Natural killer cell (primary cell): ENCODE measurements around the gene PCSK5. TPM values are rescaled to one million over a fixed set of nuclear protein-coding genes. Genes with fewer than 3 reads are reported as not detected.
A peak's percentile ranks its signal among the peaks of the same experiment; 100 is the strongest.

Source experiments
- ATAC-seq, 3 donors: fragments of 150-1000 bp in 2 of 3; fragments of 200-7000 bp in 1 of 3; cut with Tn5 transposase; 1 replicate in 1 of 3; 2 replicates in 2 of 3; pipeline ENCODE4 v1.10.0; 2021; ENCODE audit warnings: mild to moderate bottlenecking in 2 of 3, moderate library complexity in 2 of 3
- DNase-seq, 2 donors: peaks; one replicate each; pipeline versions ENCODE4 v3.0.0 to v3.0.0-alpha.2; 2013 to 2021; ENCODE audit warnings: mixed read lengths in 1 of 2
- H3K27ac ChIP-seq: one replicate; pipeline ENCODE4 v1.5.1; 2013; ENCODE audit warnings: mild to moderate bottlenecking, low read length
- H3K27me3 ChIP-seq: one replicate; pipeline ENCODE4 v1.6.1; 2013; ENCODE audit warnings: low read length; ENCODE audit not compliant: control insufficient read depth, insufficient read depth
- H3K36me3 ChIP-seq: one replicate; pipeline ENCODE4 v1.6.1; 2013; ENCODE audit warnings: low read length; ENCODE audit not compliant: control insufficient read depth, insufficient read depth
- H3K4me1 ChIP-seq: one replicate; pipeline ENCODE4 v1.6.1; 2013; ENCODE audit warnings: low read length; ENCODE audit not compliant: control insufficient read depth, insufficient read depth
- H3K4me3 ChIP-seq: one replicate; pipeline ENCODE4 v1.5.1; 2013; ENCODE audit warnings: low read length
- H3K9me3 ChIP-seq: one replicate; pipeline ENCODE4 v1.6.1; 2013; ENCODE audit warnings: low read length; ENCODE audit not compliant: control insufficient read depth, insufficient read depth
- H3K27ac Mint-ChIP-seq, 2 donors: one replicate each; pipeline ENCODE4 v1.8.0; 2022; ENCODE audit warnings: mild to moderate bottlenecking in 2 of 2, mixed read lengths in 2 of 2, moderate library complexity in 1 of 2
- H3K27me3 Mint-ChIP-seq, 2 donors: one replicate each; pipeline ENCODE4 v1.8.0; 2022; ENCODE audit warnings: low read depth in 2 of 2, mixed read lengths in 2 of 2
- H3K36me3 Mint-ChIP-seq: one replicate; pipeline ENCODE4 v1.8.0; 2022; ENCODE audit warnings: mixed read lengths
- H3K4me1 Mint-ChIP-seq, 2 donors: one replicate each; pipeline ENCODE4 v1.8.0; 2022; ENCODE audit warnings: mixed read lengths in 2 of 2
- H3K4me3 Mint-ChIP-seq: one replicate; pipeline ENCODE4 v1.8.0; 2022; ENCODE audit warnings: mild to moderate bottlenecking, moderate library complexity, mixed read lengths
- H3K9me3 Mint-ChIP-seq, 2 donors: one replicate each; pipeline ENCODE4 v1.8.0; 2022; ENCODE audit warnings: mixed read lengths in 2 of 2
- WGBS: methylation state at CpG from one replicate; pipeline ENCODE4 v1.1.7; 2013; ENCODE audit warnings: missing lambda C conversion rate; ENCODE audit not compliant: insufficient coverage; 5-methylcytosine and 5-hydroxymethylcytosine counted together
- intact Hi-C: fragments of 100-400 bp; cut with micrococcal nuclease; formaldehyde crosslinking; loops from one replicate; pipeline ENCODE4 v1.14.2; 2022
- total RNA-seq, 4 donors: library from RNA; stranded (reverse); fragments of 120-200 nt in 1 of 4; gene quantifications; one replicate each; pipeline versions ENCODE4 v1.2.3 to v1.2.4, GENCODE V29; 2013 to 2022
- TF ChIP-seq, protein P1 (sequence below): fragments of 200-600 bp; IDR thresholded peaks from one replicate; pipeline ENCODE4 v1.8.0; 2022; ENCODE audit warnings: antibody characterized with exemption

The PCSK5 gene
- total RNA-seq, 3 donors from 2014 or later (not counting 1 experiment from before 2014, with no cell fraction given): 2.4 to 13.2 (median 5.7) TPM

DNA sequence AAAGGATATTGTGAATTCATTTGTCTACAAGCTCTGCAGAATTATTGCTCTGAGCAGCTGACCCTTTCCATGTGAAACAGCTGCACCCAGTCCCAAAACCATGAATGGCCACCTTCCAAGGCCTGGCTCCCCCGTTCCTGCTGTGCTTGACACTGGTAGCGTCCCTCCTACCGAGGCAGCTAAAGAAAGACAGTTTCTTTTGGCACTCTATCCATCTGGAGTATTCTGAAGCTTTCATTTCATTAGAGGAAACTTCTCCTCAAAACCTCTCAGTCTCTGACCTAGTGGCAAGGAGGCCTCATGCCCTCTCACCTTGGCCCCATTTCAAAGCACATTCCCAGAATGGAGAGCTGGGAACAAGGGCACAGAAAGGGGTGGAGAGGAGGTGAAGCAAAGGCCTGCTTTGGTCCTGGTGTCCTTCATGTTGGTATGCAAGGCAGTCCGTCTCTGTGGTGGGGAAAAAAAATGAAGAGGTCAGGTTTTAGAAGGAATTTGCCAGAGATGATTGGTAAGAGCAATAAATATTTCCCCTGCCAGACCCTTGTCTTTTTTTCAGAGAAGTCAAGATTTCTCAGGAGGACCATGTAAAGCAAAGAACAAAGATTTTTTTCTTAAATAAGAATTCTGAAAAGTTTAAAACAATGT lies 271.7 kb downstream of the PCSK5 start:
- Histone ChIP-seq H3K36me3 (no peaks in the 10 kb centered on the region), H3K27ac (no peak overlapping the region), H3K4me1 (no peaks in the 10 kb centered on the region), H3K4me3 (no peak overlapping the region), H3K9me3 (no peaks in the 10 kb centered on the region), H3K27me3 (no peaks in the 10 kb centered on the region)
- WGBS: 90% methylated on average over 4 of the region's 4 CpGs
- ATAC-seq (no peak), DNase-seq (no peak)
- no peaks in the 10 kb centered on the region for H3K9me3 Mint-ChIP-seq
- intact Hi-C loops: no loop called here
- no peaks in the 10 kb centered on the region for H3K36me3 Mint-ChIP-seq
- H3K27me3 Mint-ChIP-seq: no peaks in the 10 kb centered on the region
- H3K27ac Mint-ChIP-seq: no peak overlapping the region
- H3K4me1 Mint-ChIP-seq: peaks cover 12 to 22% of the 10 kb centered on the region in 2 donors
- TF ChIP-seq, protein P1, sequence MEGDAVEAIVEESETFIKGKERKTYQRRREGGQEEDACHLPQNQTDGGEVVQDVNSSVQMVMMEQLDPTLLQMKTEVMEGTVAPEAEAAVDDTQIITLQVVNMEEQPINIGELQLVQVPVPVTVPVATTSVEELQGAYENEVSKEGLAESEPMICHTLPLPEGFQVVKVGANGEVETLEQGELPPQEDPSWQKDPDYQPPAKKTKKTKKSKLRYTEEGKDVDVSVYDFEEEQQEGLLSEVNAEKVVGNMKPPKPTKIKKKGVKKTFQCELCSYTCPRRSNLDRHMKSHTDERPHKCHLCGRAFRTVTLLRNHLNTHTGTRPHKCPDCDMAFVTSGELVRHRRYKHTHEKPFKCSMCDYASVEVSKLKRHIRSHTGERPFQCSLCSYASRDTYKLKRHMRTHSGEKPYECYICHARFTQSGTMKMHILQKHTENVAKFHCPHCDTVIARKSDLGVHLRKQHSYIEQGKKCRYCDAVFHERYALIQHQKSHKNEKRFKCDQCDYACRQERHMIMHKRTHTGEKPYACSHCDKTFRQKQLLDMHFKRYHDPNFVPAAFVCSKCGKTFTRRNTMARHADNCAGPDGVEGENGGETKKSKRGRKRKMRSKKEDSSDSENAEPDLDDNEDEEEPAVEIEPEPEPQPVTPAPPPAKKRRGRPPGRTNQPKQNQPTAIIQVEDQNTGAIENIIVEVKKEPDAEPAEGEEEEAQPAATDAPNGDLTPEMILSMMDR: no peak
- H3K4me3 Mint-ChIP-seq: no peak overlapping the region

DNA sequence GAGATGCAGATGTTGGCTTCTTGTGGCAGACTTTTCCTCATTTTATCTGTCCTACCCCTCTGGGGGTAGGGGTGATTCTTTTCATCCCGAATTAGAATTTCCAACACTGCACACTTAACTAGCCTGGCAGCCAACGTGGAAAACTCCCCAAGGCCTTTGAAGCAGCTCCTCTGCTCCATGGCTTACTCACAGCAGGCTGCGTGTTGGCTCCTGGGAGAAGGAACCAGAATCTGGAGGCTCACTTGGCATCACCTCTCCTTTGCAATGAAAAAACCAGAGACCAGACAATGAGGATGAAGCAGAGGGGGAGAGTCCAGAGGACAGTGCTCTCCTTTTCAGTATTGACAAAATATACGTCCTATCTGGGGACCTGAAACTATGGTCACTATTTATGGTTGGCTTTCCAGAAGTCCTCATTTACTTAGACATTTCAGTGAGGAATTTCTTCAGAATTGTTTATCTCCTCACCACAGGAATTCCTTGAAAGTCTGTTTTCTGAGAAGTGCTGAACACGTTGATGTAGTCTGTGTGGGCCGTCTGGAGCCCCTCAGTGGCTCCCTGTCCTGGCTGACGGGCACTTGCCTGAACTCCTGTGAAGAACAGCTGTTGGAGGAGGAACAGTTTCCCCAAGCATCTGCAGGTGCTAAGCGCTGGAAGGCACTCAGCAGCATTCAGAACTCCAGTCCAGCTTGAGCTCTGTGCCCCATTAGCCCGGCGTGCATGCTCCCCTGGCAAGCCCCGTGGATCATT lies 272.5 kb downstream of the PCSK5 start:
- Mint-ChIP-seq H3K36me3 (no peaks in the 10 kb centered on the region), H3K27ac (no peak overlapping the region), H3K27me3 (no peaks in the 10 kb centered on the region), H3K9me3 (no peaks in the 10 kb centered on the region), H3K4me3 (no peak overlapping the region), H3K4me1 (peaks cover 12 to 24% of the 10 kb centered on the region in 2 donors)
- Histone ChIP-seq H3K27me3 (no peaks in the 10 kb centered on the region), H3K4me1 (no peaks in the 10 kb centered on the region), H3K9me3 (no peaks in the 10 kb centered on the region), H3K4me3 (no peak overlapping the region), H3K27ac (no peak overlapping the region), H3K36me3 (no peaks in the 10 kb centered on the region)
- TF ChIP-seq, protein P1: no peak
- 86% methylated on average over 10 of the region's 11 CpGs for WGBS
- intact Hi-C loops: no loop called here
- ATAC-seq: no peak
- DNase-seq: no peak

DNA sequence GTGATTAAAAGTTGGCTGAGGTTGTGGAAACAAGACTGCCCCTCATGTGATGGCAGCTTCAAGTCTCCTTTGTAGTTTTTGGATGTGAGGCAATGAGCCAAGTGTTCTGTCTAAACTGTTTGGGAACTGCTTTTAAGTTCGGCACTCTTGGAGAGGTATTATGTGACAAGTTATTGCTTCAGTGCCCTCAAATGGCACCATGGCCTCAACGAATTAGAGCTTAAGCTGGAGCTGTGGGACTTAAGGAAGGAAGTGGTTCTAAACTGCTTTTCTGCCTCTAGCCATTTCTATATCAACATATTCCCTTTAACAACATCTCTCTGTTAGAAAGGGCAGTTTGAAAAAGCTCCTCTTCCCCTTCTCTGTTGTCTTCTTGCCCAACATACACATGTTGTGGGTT lies 276.1 kb downstream of the PCSK5 start:
- peak in 1 of 3 donors; percentile 57 for ATAC-seq
- no peak overlapping the region for H3K27ac ChIP-seq
- peak overlapping the region; percentile 9 to 17 for H3K27ac Mint-ChIP-seq
- no peak overlapping the region for H3K4me3 ChIP-seq
- no peaks in the 10 kb centered on the region for H3K9me3 ChIP-seq
- WGBS: 6% methylated on average over 2 of the region's 2 CpGs
- H3K36me3 Mint-ChIP-seq: no peaks in the 10 kb centered on the region
- no peak overlapping the region for H3K4me3 Mint-ChIP-seq
- intact Hi-C loops: no loop called here
- no peaks in the 10 kb centered on the region for H3K27me3 ChIP-seq
- peaks cover 12 to 18% of the 10 kb centered on the region in 2 donors for H3K4me1 Mint-ChIP-seq
- H3K27me3 Mint-ChIP-seq: no peaks in the 10 kb centered on the region
- H3K9me3 Mint-ChIP-seq: no peaks in the 10 kb centered on the region
- DNase-seq: no peak
- H3K4me1 ChIP-seq: no peaks in the 10 kb centered on the region
- no peaks in the 10 kb centered on the region for H3K36me3 ChIP-seq
- TF ChIP-seq, protein P1: no peak
